HG02884 (cell line): ENCODE data around the gene PCOLCE2.
A peak's percentile ranks its signal among the peaks of the same experiment; 100 is the strongest.

Experiments used
- ATAC-seq: cut with Tn5 transposase; IDR thresholded peaks from one replicate; pipeline ENCODE4 v1.9.1; 2021; ENCODE audit warnings: mild to moderate bottlenecking, moderate library complexity; ENCODE audit not compliant: unreplicated experiment

The PCOLCE2 gene

DNA sequence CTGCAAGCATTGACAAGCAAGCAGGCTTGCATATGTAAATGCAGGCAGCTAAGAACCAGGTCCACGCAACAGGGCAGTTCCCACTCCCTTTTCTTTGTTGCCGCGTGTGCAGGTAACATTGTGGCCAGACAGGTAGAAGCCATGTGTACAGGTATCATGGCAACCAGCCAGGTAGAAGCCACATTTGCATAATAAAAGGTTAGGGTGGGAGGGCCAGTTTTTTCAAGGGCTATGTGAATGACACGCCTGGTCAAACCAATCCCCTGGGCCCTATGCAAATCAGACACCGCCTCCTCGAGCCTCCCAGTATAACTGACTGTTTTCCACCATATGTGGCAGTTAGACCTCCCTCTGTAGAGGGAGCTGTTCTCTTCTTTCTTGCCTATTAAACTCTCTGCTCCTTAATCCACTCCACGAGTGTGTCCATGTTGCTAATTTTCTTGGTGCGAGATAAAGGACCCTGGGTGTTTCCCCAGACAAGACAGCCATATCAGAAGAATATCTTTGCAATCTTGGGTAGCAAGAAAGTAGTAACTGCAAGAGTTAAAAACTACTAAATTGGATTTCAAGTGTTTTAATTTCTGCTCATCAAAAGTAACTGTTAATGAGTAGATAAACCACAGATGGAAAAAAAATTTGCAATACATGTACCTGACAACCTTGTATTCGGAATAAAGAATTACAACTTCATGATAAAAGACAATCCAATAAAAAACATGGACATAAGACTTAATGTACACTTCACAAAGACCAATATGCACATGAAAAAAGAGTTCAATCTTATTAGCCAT lies 21.8 kb downstream of the PCOLCE2 start:
- ATAC-seq: no peak

DNA sequence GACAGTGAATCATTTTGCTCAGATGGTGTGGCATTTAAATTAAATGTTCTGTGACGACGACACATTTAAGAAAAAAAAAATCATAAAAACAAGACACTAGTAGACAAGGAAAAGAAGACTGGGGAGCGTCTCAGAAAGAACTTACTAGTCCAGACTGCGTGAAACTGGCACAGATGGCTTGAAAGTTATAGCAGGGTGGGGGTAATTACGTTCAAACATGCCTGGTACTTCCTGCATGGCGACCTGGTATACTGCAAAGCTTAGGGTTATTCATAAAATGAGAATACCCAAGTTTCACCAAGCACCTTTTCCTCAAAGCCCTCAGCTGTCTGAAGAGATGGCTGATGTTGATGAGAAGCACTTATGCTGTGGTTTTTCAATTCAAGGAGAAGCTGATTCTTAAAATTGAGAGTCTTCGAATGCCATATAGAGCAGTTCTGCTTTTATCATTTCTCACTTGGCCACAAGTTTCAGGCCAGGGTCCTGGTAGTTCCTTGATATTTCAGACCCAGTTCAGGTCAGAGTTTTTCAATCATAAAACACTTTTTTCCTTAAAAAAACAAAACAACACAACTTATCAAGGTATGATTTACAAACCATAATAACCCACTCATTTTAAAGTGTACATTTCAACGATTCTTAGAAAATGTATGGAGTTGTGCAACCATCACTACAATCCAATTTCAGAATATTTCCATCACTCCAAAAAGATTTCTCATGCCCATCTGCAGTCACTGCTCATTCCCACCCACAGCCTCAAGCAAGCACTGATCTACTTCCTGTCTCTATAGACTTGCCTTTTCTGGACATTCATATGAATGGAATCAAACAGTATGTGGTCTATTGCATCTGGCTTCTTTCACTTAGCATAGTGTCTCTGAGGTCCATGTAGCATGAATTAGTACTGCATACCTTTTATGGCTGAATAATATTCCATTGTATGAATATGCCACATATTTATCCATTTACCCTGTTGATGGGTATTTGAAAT lies 24.7 kb downstream of the PCOLCE2 start:
- no peak for ATAC-seq

DNA sequence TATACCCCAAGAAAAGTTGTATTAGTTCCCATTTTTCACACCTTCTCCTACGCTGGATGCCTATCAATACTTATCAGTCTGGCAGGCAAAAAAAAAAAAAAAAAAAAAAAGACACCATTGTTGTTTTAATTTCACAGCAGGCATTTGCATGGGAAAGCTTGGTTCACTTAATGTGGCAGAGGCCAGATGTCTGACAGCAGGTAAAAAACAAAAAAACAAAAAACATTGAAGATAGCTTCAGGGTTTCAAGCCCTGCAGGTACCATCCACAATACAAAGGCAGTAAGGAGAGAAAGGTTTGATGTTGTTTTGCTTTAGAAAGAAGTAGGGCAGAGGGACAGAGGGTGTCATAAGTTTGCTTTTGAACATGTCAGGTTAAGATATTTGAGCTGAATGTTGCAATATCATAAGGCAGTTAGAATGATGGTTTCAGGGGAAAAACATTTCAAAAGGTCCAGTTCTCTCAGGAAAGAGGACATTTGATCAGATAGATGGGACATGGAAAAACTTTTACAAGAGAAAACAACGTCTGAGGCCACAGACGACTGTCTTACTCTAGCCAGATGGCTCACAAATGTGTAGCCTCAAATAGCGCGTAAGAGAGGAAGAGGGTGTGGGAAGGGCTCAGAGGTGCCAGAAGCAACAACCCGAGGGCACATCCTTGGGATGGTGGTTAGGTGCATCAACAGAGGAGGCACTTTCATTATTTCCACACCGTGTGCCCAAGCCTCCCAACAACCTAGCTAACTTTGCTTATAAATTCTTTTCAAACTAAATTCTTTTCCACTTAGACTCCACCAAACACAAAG lies 25.7 kb downstream of the PCOLCE2 start:
- ATAC-seq: no peak

DNA sequence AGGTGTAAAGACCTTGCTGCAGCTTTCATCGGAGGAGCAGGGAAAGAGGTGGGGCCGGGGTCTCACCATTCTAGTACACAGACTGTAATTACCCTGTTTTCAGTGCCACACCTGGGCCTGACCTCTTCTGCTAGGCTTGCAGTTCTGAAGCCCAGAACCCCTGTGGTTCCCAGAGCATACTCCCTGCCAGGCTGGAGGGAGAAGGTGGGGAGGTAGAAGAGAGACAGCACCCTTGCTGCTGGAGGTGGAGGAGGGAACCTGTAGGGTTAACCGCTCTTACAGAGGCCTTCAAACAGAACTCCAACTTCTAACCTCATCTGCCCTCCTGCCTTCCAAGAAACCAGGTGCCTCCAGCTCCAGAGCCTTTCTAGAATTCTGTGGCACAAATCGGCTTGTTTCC lies 27.0 kb downstream of the PCOLCE2 start:
- ATAC-seq: no peak

DNA sequence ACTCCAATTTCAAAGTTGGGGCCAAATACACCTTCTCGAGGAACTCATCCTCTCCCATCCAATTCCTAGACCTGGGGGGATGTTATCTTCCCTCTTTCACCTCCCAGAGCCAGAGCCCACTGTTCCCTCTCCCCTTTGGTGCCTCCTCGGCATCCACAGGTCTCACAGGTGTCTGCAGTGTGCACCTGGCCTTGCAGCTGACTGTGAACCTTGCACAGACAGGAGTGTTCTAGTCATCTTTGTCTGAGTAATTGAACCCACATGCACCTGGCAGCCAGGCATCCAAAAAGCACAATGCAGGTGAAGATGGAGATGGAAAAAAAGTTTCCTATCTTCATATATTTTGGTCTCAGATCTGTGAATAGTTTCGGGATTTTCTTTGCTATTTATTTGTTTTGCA lies 30.8 kb downstream of the PCOLCE2 start:
- no peak for ATAC-seq

DNA sequence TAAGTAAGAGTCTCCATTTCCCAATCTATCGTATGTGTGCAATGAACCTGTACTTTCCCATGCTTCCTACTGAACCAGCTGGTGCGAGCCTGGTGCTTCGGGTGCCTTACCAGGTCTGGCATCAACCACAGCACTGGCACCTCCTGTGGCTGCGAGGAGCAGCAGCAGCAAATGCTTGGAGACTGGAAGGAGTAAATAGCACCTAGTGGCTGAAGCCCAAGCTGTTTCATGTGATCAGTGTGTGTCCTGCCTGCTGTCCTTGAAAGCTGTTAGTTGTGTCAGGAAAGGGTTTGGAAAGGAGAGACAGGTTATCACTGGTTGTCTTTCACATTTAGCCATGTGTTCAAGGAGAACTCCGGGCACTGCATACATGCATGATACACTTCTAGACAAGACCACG lies 31.8 kb downstream of the PCOLCE2 start:
- no peak for ATAC-seq

DNA sequence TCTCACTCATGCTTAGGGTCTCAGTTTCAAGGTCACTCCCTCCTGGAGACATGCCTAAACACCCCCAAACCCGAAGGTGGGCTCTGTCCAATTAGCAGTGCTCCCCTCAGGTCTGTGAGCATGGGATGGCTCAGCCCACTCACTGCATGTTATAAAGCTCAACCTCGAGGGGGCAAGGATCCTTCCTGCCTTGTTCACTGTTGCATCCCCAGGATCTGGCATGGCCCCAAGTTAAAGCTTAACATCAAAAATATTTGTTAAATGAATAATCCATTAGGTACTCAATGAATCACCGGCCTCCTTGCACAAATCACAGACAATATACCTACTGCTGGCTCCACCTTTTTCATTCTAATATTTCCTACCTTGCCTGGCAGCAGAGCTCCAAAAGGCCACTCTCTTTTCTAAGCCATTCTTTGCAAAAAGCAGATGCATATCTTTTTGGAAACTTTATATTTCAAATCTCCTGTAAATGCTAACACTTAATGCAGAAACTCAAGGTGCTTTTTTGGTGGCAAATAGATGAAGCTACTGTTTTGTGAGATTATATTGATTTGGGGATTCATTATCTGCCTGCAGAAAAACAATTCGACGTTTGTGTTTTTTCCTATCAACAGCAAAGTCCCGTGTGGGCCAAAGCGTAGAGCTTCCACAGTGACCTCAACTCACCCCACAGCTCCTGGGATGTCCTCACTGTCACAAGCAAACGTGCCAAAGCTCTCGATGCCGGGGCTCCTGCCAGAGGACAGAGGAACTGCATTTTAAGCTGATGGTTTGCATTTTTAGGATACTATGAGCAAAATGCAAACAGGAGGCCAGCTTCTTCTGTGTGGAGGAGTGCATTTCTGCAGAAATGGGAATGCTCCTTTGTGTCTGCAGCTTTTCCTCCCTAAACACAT lies 35.4 kb downstream of the PCOLCE2 start:
- ATAC-seq: no peak

DNA sequence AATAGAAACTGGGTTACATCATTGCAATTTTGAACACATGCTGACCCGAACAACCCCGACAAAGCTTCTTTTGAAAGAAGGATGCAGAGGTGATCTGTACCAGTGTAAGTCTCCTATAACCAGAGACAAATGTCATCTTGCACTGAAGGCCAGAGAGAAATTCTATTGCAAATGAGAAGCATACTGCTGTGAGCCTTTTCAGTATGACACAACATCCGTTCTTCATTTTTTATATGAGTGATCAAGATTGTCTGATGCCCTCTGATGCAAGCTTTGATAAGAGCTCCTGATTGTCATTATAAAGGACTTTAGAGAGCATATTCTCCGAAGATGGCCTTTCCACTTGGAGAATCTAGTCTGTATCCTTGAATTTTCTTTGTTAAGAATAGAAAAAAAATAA lies 36.9 kb downstream of the PCOLCE2 start:
- ATAC-seq: no peak

DNA sequence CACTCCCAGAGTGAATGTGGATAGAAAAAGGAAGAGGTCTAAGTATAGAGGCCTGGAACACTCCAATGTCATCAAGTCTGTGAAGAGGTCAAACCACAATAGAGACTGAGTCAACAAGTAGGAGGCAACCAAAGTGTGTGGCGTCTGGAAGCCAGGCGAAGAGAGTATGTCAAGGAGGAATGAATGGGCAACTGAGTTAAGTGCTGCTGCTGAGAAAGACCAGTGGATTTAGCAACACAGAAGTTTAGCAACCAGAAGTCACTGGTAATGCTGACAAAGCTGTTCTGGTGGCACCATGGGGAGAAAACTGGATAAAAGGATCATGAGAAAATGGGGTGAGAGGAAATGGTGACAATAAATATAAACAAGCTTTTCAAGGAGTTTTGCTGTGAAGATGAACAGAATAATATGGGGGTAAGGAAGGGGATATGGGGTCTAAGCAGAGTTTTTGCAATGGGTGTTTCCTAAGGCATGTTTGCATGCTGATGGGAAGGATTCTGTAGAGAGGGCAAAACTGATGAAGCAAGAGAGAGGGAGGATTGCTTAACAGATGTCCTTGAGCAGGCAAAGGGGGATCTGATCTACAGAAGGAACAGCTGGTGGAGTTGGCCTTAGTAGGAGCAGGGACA lies 38.4 kb downstream of the PCOLCE2 start:
- ATAC-seq: peak; percentile 83

DNA sequence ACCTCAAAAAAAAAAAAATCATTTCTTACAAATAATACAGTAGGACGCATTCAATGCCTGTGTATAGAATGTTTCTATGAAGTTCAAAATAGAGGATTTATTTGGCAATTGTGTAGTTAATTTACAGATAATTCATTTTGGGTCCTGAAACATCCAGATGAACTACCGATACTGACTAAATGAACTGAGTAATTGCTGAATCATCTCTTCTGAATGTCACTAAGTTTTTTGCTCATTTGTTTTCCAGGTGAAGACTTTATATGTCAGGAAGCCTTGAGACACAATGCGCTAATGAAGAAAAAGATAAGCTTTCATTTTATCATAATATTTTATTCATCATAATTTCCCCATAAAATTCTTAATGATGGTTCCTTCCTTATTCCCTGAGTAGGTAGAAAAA lies 39.7 kb downstream of the PCOLCE2 start:
- no peak for ATAC-seq

DNA sequence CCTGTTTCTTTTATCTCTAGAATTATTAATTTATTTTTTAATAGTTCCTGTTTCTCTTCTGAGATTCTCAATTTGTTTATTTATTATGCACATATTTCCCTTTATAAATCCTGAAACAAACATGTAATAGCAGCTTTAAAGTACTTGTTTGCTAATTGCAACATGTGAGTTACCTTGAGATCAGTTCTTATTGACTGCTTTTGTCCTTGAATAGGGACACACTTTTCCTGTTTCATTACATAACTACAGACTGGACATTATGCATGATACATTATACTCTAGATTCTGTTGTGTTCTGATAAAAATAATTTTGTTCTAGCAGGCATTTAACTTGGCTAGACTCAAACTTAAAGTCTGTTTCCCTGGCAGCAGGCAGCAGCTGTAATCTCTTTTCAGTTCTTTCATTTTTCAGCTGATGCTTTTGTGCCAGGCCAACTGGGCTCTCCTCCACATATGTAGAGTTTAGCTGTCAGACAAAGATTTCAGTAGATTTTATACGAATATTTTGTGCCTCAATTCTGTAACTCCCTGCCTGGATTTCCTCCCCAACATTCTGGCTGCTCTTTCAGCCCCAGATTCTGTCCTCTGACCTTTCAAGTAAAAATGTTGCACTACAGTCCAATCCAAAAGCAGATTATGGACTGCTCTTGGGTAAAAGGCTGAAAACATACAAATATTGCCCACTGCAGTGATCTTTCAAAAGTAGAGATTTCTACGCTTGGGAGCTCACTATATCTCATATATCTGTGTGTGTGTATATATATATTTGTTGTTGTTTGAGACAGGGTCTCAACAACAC lies 41.9 kb downstream of the PCOLCE2 start:
- ATAC-seq: no peak

DNA sequence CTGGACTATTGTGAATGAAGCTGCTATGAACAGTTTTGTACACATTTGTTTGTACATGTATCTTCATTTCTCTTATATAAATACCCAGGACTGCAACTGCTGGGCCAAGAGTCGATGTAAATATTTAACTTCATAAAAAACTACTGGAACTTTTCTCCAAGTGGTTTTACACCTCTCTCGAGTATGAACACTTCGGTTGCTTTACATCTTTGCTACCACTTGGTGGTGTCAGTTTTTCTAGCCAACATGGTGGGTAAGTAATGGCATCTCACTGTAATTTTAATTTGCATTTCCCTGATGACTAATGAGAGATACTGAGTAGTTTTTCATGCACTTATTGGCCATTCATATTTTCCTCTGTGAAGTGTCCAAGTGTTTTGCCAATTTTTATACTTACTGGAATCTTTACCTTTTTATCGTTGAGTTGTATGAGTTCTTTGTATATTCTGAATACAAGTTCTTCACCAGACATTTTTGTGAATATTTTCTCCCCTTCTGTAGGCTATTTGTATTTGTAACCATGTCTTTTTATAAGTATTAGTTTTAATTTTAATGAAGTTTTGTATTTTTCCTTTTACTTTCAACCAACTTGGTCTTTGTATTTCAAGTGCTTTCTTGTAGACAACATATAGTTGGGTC lies 44.4 kb downstream of the PCOLCE2 start:
- no peak for ATAC-seq

DNA sequence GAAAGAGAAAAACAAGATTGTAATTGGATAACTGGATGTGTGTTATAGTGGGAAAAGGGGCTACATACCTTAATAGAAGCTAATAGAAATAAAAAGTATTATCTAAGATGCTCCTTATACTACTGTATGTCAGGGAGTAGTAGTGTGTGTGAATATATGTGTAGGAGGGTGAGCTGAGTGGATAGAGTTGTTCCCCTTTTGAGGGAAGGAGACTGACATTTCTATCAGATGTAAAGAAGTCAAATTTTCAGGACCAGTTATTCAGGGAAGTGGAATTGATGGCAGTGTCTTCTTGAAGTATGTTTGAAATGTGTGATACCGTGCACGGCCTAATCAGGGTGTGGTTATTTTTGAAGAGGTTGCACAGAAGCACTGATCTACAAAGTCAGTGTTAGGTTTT lies 49.1 kb downstream of the PCOLCE2 start:
- ATAC-seq: no peak

DNA sequence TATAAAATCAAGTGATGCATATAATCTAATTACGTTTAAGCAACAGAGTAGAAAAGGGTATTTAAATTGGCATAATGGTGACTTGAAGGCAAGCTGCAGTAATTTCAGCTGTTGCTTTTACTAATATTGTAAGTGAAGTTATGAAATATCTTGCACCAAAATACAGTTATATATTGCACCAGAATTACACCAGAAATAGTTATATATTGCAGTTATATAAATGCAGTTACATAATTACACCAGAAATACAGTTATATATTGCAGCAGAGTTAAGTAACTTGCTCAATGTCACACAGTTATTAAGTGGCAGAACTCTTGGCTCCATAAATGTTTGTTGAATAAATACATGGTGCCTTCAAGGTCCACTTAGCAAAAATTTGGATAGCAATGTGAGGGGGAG lies 51.4 kb downstream of the PCOLCE2 start:
- no peak for ATAC-seq

DNA sequence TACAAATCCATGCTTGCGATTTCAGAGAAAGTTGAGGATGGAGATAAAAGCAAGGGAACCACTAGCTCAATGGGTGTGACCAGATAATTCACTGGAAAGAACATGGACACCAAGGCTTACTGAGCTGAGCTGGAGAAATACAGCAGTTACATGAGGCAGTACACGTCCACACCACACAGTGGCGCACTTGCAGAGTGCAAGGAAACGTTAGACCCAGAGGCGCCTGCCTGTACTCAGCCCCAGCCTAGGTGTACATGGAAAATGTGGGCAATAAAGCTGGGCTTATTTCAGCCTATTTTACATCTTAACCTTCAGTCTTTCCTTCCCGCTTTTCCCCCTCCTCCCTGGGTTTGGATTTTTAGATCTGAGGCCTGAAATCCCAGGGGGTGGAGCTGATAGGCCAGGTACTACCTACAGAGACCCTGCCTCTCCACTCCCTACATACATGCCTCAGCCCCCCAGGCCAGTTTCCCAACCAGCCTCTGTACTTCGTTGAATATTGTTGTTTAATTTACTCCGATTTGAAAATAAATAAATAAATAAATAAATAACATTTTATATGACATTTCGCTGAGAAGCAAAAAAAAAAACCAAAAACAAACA lies 60.1 kb downstream of the PCOLCE2 start:
- peak; percentile 97 for ATAC-seq

DNA sequence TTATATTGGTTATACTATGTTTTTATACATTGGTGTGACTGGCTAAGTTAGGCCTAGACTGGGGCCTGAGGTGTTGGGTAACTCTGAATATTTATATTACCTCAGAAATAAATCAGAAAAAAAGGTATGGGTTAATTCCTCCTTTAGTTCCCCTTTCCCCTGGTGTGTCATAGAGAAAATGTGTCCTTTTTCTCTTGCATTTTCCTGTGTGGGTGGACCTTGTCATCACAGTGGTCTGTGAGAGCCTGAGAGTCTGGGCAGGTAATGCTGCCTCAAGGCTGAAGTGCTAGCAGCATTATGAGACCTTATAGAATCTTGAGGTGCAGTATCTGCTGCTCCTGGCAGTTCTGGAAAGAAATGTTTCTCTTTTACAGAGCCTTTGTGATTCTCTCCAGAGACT lies 69.7 kb downstream of the PCOLCE2 start:
- ATAC-seq: no peak

DNA sequence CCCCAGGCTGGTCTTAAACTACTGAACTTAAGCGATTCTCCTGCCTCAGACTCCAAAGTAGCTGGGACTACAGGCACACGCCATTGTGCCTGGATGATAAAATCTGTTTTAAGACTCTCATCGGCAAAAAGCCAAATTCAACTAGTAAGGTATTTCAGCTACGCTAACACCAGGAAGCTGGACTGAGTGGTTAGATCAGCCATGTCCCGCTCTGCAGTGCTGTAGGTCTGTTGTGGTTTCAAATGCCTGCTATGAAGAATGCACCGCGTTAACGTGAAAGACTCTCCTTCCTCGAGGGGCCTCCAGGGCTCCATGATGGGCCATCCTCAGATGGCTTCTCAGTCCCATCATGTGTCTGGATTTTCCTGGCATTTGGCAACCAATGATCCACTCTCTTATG lies 70.2 kb downstream of the PCOLCE2 start:
- no peak for ATAC-seq

DNA sequence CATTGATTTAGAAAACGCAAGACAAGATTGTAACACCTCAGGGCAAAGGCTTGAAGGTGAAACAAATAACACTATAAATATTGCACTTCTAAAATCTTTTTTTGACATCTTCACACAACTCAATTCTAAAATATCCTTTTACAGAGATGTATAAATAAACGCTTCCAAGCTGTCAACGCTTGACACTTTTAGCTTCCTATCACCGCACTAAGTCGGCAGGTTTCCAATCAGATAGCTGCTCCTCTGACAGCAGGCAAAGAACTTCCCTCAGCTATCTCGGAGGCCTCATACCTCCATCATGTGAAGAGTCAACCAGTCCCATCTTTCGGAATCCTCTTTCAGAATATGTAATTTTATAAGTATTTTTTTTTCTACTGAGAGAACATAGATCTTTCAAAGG lies 71.0 kb downstream of the PCOLCE2 start:
- ATAC-seq: no peak
